SK-N-MC (cell line): Measurements from ENCODE around the gene RBBP5.

Experiments used
- DNase-seq: peaks from one replicate; pipeline ENCODE4 v3.0.0-alpha.2; 2011; ENCODE audit warnings: low read depth, low spot score
- H3K27ac ChIP-seq: fragments of 200-600 bp; sonication (generic); 2 replicates; pipeline ENCODE4 v1.5.1; 2016; ENCODE audit warnings: mixed run types
- H3K36me3 ChIP-seq: fragments of 200-600 bp; sonication (generic); 2 replicates; pipeline ENCODE4 v1.6.1; 2017; ENCODE audit warnings: antibody characterized with exemption, low read length, mixed read lengths; ENCODE audit not compliant: insufficient read depth
- H3K4me3 ChIP-seq: fragments of 200-600 bp; sonication (generic); 2 replicates; pipeline ENCODE4 v1.5.1; 2016
- H3K9ac ChIP-seq: fragments of 200-600 bp; sonication (generic); 2 replicates; pipeline ENCODE4 v1.8.0; 2017; ENCODE audit warnings: mixed run types, mixed read lengths; ENCODE audit not compliant: insufficient read length
- H3K9me3 ChIP-seq: fragments of 200-600 bp; sonication (generic); 2 replicates; pipeline ENCODE4 v1.6.1; 2017; ENCODE audit warnings: low read depth, mild to moderate bottlenecking, antibody characterized with exemption, low read length, moderate library complexity, mixed read lengths
- EZH2 ChIP-seq: fragments of 200-600 bp; sonication (generic); IDR thresholded peaks from one replicate; pipeline ENCODE4 v1.6.1; 2017; ENCODE audit warnings: antibody characterized with exemption
- FOXP2 ChIP-seq: optimal IDR thresholded peaks from 2 replicates; pipeline ENCODE3; 2011; ENCODE audit warnings: mild to moderate bottlenecking, moderate library complexity; ENCODE audit not compliant: insufficient read depth; ENCODE audit errors: extremely low read length, control extremely low read depth
- POLR2AphosphoS5 ChIP-seq: IDR thresholded peaks from 2 replicates; pipeline ENCODE4 v1.6.1; 2012; ENCODE audit warnings: mild to moderate bottlenecking, low read depth, low read length, borderline replicate concordance

RBBP5 gene

DNA sequence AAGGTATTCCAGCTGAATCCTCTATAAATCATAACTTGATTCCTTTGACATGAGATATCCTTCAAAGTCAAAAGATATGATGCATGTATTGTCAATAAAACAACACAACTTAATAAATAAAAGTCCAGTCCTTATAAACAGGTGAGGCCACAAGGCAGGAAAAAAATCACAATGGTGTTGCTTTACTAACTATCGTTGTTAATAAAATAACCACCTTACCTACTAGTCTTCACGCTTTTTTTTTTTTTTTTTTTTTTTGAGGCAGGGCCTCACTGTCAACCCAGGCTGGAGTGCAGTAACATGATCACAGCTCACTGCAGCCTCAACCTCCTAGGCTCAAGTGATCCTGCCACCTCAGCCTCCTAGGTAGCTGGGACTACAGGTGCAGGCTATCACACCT, 37.4 kb downstream of the RBBP5 start, which contains the start of gene TMEM81:
TMEM81 (minus strand) TSS at position 101 of the 400 bp plus-strand sequence. CDS start 140 bp downstream, outside the sequence.
- no peak within 1 kb of the TSS for H3K9ac ChIP-seq
- H3K36me3 ChIP-seq = peaks cover 37% of the 10 kb centered on the region
- TF ChIP-seq POLR2AphosphoS5 (no peak), FOXP2 (no peak), EZH2 (no peak)
- H3K9me3 ChIP-seq = no peaks in the 10 kb centered on the region
- H3K27ac ChIP-seq = no peak within 1 kb of the TSS
- no peak within 1 kb of the TSS for H3K4me3 ChIP-seq
- DNase-seq = no peak

DNA sequence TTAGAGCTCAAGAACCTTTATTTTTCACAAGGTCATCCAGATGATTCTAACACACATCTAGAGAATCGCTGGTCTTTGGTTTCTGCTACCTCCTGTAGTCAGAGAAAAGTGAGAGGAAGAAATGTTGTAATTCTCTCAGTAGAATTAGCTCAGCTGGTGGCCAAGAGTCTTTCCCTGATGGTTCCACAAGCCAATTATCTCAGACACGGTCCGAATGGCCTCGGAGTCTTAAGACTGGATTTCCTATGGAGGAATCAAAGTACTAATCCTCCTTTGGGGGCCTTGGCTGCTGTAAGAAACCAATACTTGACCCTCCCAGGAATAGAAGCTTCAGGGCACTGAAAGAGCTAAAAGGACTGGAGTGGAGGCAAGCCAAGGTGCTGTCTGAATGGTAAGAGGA, 39.3 kb downstream of the RBBP5 start:
- DNase-seq = no peak
- Histone ChIP-seq H3K36me3 (peaks cover 19% of the 10 kb centered on the region; the same call in 1 of the 2 replicates), H3K9ac (no peak overlapping the region), H3K27ac (no peak overlapping the region), H3K9me3 (no peaks in the 10 kb centered on the region), H3K4me3 (no peak overlapping the region)
- TF ChIP-seq EZH2 (no peak), FOXP2 (no peak), POLR2AphosphoS5 (no peak)

DNA sequence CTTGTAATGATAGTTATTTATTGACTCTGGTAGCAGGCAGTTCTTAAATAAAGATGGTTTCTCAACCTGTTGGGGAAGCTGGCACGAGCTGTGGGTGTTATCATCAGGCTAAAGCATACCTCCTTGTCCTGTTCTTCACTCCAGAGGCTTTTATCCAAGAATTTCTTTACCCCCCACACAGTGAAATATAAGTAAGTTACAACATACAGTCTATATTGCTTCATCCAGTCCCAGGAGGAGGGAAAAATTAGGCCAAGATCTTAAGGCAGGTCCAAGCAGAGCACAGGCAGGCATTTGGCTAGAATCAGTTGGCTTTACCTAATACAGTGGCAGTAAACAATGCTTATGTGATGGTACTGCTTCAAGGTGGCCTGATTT, 43.9 kb downstream of the RBBP5 start:
- Histone ChIP-seq H3K9me3 (no peaks in the 10 kb centered on the region), H3K4me3 (no peak overlapping the region), H3K36me3 (no peaks in the 10 kb centered on the region), H3K9ac (no peak overlapping the region), H3K27ac (no peak overlapping the region)
- TF ChIP-seq FOXP2 (no peak), POLR2AphosphoS5 (no peak), EZH2 (no peak)
- no peak for DNase-seq

DNA sequence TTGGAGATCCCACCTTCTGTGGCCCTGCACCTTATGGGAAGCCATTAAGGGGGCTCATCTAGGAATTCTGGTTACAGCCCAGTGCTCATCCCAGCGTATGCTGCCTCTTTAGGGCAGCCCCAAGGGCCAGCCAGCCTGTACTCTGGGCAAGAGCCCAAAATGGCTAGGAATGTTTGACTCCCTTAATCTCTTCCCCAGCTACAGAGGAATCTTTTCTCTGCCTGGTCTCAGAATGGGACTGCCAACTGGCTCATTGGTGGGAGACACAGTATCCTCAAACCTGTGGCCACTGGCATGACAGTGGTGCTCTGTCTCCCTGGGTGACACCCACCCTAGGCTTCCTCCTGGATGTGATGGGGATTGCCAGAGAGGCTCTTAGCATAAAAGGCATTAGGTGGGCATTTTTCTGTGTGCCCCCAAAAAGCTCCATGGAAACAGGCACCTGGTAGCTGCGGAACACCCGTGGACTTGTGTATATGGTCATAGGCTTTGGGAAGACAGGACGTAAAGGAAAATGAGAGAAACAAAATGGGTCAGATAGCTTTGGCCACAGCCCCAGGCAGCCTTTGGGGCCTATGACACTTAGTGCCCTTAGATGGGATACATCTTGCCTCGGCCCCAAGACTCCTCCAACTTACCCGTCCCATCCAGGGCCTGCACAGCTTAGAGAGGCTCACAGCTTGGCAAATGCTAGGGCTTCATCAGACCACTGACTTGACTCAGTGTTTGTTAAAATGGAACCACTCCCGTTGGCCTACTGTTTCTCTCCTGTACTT, 44.4 kb downstream of the RBBP5 start:
- DNase-seq = no peak
- H3K27ac ChIP-seq = no peak overlapping the region
- TF ChIP-seq FOXP2 = no peak
- no peak for TF ChIP-seq EZH2
- no peak for TF ChIP-seq POLR2AphosphoS5
- H3K9ac ChIP-seq = no peak overlapping the region
- no peaks in the 10 kb centered on the region for H3K36me3 ChIP-seq
- H3K4me3 ChIP-seq = no peak overlapping the region
- no peaks in the 10 kb centered on the region for H3K9me3 ChIP-seq

DNA sequence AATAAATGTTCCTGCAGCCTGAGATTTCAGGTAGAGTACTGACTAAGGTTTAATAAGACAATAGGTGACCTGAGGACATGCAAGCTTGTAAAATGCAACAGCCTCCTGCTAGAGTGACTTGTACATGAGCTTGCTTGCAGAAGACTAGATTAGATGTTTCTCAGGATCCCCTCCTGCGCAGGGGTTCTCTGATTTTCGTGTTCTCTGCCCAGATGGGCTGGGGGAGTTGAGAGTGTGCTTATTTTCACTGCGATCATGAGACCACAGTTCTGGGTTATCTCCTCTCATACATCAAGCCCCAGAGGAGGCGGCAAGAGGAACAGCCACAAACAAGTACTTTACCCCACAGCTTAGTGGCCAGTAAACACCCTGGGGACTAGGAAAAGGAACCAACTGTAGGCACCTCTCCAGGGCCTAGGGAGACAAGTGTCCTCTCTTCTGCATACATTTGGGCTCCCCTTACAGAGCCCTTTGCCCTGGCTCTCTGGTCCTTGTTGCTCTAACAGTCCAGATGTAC, 45.5 kb downstream of the RBBP5 start:
- DNase-seq = no peak
- H3K36me3 ChIP-seq = no peaks in the 10 kb centered on the region
- no peak overlapping the region for H3K27ac ChIP-seq
- no peak overlapping the region for H3K4me3 ChIP-seq
- no peak overlapping the region for H3K9ac ChIP-seq
- TF ChIP-seq FOXP2 = no peak
- no peak for TF ChIP-seq POLR2AphosphoS5
- no peak for TF ChIP-seq EZH2
- H3K9me3 ChIP-seq = no peaks in the 10 kb centered on the region

DNA sequence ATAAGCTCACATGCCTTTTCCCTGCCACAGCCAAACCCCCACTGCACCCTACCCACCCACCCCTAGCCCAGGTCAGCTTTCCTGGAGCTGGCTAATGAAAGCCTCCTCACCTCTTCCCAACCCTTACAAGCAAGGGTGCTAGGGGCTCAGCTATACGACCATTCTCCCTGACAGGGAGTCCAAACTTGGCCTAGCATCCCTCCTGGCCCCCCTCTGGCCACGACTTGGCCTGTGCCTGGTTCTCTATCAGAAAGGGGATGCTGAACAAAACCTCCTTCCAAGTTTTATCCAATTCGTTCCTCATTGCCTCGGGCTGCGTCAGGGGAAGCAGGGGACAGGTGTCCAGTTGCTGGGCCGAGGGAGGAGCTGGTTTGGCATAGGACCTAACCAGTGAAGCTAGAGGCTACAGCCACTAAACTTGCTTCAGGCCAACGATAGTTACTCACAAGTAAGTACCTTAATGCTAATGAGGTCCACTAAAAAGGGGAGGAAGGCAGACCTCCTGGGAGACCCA, 46.1 kb downstream of the RBBP5 start:
- Histone ChIP-seq H3K9me3 (no peaks in the 10 kb centered on the region), H3K9ac (no peak overlapping the region), H3K36me3 (no peaks in the 10 kb centered on the region), H3K4me3 (no peak overlapping the region), H3K27ac (no peak overlapping the region)
- DNase-seq = no peak
- TF ChIP-seq POLR2AphosphoS5 (no peak), FOXP2 (no peak), EZH2 (no peak)

DNA sequence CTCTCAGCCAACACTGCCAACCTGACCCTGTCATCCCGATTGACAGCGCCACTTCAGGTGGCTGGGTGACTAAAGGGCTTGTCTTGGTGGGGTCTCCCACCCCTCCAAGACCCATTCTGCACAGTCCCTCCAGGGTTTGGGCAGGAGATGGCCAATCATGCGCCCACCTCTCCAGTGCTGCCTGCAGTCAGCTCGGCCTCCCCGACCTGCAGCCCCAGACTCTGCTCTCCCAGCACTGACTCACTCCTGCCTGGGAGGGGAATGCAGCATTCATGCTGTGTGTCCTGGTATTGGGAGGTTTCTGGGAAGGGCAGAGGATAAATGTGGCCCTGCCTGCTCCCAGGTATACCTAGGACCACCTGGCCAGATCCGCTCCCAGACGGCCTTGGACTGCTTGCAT, 47.3 kb downstream of the RBBP5 start:
- H3K9me3 ChIP-seq = no peaks in the 10 kb centered on the region
- H3K4me3 ChIP-seq = no peak overlapping the region
- no peak for TF ChIP-seq FOXP2
- TF ChIP-seq POLR2AphosphoS5 = no peak
- no peak for TF ChIP-seq EZH2
- no peak overlapping the region for H3K9ac ChIP-seq
- no peak overlapping the region for H3K27ac ChIP-seq
- H3K36me3 ChIP-seq = no peaks in the 10 kb centered on the region
- DNase-seq = no peak

DNA sequence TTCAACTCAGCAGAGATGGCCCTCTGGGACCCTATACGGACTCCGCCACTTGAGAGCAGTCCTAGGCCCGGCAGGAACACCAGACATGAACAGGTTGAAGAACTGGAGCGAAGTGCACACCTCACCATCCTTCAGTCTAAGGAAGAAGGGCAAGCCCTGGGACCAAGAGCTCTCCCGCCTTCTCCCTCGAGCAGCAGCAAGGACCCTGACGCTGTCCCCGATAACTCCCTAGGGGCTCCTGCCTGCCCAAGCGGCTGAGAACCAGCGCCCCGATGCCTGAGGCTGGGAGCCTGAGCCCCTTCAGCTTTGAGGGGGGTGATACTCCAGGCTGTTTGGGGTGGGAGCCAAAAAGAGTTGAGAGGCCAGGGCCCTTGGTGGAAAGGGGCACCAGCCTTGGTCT, 47.7 kb downstream of the RBBP5 start:
- Histone ChIP-seq H3K27ac (no peak overlapping the region), H3K36me3 (no peaks in the 10 kb centered on the region), H3K4me3 (no peak overlapping the region), H3K9me3 (no peaks in the 10 kb centered on the region), H3K9ac (no peak overlapping the region)
- DNase-seq = no peak
- no peak for TF ChIP-seq EZH2
- no peak for TF ChIP-seq POLR2AphosphoS5
- no peak for TF ChIP-seq FOXP2

DNA sequence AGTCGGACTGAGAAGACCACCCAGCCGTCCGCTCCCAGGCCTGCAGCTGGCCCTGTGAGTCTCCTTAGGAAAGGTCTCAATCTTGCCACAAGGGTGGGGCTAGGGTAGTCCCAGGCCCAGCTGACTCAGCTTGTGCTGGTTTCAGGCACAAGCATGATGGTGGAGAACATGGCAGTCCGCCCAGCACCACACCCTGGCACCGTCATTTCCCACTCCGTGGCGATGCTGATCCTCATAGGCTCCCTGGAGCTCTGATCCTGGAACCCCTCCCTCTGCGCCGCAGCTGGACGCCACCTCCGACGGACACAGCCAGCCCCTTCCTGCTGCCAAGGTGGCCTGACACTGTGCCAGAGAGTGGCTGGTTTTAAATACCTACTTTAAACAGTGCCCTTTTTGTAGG, 48.3 kb downstream of the RBBP5 start:
- no peak overlapping the region for H3K4me3 ChIP-seq
- TF ChIP-seq POLR2AphosphoS5 = no peak
- no peak for TF ChIP-seq EZH2
- no peak for TF ChIP-seq FOXP2

DNA sequence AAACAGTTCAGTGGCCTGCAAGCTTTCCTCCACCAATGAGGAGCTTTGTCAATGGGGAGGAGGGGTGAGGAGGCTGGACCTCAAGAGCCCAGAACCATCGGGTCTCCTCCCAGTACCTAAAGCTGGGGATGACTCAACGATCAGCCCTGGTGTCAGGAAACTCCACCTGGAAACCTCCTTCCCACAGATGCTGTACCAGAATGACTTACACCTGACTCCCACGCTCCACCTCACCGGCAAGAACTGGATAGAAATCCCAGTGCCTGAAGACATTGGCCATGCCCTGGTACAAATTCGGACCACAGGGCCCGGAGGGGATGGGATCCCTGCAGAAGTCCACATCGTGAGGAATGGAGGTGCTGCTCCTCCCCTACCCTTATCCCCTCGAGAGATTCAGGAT, 48.9 kb downstream of the RBBP5 start:
- H3K27ac ChIP-seq = no peak overlapping the region
- no peaks in the 10 kb centered on the region for H3K36me3 ChIP-seq
- H3K4me3 ChIP-seq = no peak overlapping the region
- TF ChIP-seq FOXP2 (no peak), EZH2 (no peak)
- no peaks in the 10 kb centered on the region for H3K9me3 ChIP-seq
- no peak overlapping the region for H3K9ac ChIP-seq
- DNase-seq = no peak

More for the DNA sequence above, 48.3 kb downstream of the RBBP5 start:
- Histone ChIP-seq H3K36me3 (no peaks in the 10 kb centered on the region), H3K9me3 (no peaks in the 10 kb centered on the region), H3K9ac (no peak overlapping the region), H3K27ac (no peak overlapping the region)
- DNase-seq = no peak
